Measurements from ENCODE around the gene ZG16B.

DNA sequence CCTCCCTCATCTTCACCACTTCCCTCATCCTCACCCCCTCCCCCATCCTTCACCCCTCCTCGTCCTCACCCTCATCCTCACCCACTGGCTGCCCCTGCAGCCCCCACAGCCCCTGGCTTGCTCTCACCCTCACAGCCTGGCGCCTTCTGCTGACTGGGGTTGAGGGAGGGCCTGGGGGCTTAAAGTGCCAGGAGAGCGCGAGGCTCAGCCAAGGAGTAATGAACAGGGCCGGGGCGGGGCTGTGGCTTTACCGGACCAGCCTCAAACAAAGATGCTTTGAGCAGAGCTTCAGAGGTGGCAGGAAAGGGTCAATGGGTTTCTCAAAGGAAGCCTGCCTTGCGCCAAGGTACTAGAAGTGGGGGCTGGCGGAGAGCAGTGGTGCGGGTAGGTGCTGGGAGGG lies 42.7 kb upstream of the ZG16B start, which contains the start of gene PRSS33:
- TF ChIP-seq, protein P1, sequence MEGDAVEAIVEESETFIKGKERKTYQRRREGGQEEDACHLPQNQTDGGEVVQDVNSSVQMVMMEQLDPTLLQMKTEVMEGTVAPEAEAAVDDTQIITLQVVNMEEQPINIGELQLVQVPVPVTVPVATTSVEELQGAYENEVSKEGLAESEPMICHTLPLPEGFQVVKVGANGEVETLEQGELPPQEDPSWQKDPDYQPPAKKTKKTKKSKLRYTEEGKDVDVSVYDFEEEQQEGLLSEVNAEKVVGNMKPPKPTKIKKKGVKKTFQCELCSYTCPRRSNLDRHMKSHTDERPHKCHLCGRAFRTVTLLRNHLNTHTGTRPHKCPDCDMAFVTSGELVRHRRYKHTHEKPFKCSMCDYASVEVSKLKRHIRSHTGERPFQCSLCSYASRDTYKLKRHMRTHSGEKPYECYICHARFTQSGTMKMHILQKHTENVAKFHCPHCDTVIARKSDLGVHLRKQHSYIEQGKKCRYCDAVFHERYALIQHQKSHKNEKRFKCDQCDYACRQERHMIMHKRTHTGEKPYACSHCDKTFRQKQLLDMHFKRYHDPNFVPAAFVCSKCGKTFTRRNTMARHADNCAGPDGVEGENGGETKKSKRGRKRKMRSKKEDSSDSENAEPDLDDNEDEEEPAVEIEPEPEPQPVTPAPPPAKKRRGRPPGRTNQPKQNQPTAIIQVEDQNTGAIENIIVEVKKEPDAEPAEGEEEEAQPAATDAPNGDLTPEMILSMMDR (conservative IDR thresholded peaks at IDR 0.05 in 1 of 2, IDR thresholded peaks at IDR 0.05 in 1 of 2; ENCODE audit: low read depth in 1 of 2, low read length in 2 of 2), result no peak
- no peak for TF ChIP-seq EZH2 (IDR thresholded peaks at IDR 0.05; ENCODE audit: low read length, missing control alignments)
